Breast epithelium (tissue), 4 donors: ENCODE data around the gene OPCML. TPM values are rescaled to one million over a fixed set of nuclear protein-coding genes. Genes with fewer than 3 reads are reported as not detected.

Experiments
- DNase-seq, 2 donors: peaks; one replicate each; pipeline ENCODE4 v3.0.0-alpha.2; 2019; ENCODE audit warnings: low spot score in 2 of 2
- H3K27ac ChIP-seq, 2 donors: fragments of 200-600 bp; sonication (generic) in 1 of 2; one replicate each; pipeline ENCODE4 v1.5.1; 2016 to 2019; ENCODE audit warnings: mild to moderate bottlenecking in 1 of 2
- H3K27me3 ChIP-seq, 2 donors: fragments of 200-600 bp; sonication (generic) in 1 of 2; one replicate each; pipeline versions ENCODE4 v1.5.1 to v1.6.0; 2017 to 2019; ENCODE audit warnings: control low read depth in 1 of 2, mild to moderate bottlenecking in 1 of 2
- H3K36me3 ChIP-seq: fragments of 200-600 bp; one replicate; pipeline ENCODE4 v1.5.1; 2019
- H3K4me1 ChIP-seq, 2 donors: fragments of 200-600 bp; sonication (generic); one replicate each; pipeline ENCODE4 v1.5.1; 2016 to 2019; ENCODE audit warnings: control low read depth in 1 of 2
- H3K4me3 ChIP-seq, 3 donors: fragments of 200-600 bp; sonication (generic); 1 replicate in 2 of 3; 2 replicates in 1 of 3; pipeline ENCODE4 v1.5.1; 2016 to 2019; ENCODE audit warnings: mild to moderate bottlenecking in 3 of 3, moderate library complexity in 2 of 3
- H3K9me3 ChIP-seq, 2 donors: fragments of 200-600 bp; sonication (generic) in 1 of 2; one replicate each; pipeline ENCODE4 v1.5.1; 2016 to 2019; ENCODE audit warnings: control low read depth in 1 of 2
- POLR2A ChIP-seq: fragments of 450-650 bp; IDR thresholded peaks from one replicate; pipeline ENCODE4 v1.6.1; 2016; ENCODE audit warnings: antibody characterized with exemption, mild to moderate bottlenecking, moderate library complexity
- POLR2AphosphoS5 ChIP-seq, 3 donors: sonication (generic); formaldehyde crosslinking; IDR thresholded peaks; one replicate each; pipeline ENCODE4 v1.6.1; 2017; ENCODE audit warnings: antibody characterized with exemption in 3 of 3
- intact Hi-C: fragments of 100-400 bp; cut with DNase I; formaldehyde crosslinking; loops from one replicate; pipeline ENCODE4 v1.15.1; 2023; ENCODE audit warnings: low total_unique reads
- total RNA-seq, 3 donors: library from RNA; depleted of rRNA; stranded (reverse); fragments of >200 nt; gene quantifications; one replicate each; pipeline ENCODE4 v1.1.0, GENCODE V29; 2016
- TF ChIP-seq, protein P1 (sequence below), 3 donors: fragments of 450-650 bp; IDR thresholded peaks; one replicate each; pipeline ENCODE4 v1.5.1; 2016 to 2017; ENCODE audit warnings: antibody characterized with exemption in 3 of 3, mild to moderate bottlenecking in 3 of 3, moderate library complexity in 3 of 3

OPCML gene
- total RNA-seq, 3 donors from 2014 or later, result not detected

DNA sequence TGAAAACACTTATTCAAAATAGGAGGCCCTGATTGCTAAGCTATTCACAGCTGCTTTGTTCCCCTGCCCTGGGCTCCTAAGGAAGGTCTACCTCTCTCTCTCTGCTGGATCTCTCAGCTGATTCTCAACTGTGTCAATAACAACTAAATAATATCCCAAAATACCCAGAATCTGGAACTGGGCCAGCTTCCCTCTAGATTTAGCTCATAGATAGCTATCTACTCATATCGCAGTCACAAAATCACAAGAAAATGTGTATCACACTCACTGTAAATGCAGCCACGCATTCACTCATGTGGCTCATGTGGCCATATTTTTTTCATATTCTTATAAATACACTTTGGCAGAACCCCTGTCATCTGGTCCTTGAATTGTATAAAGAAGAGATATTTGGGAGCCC, 555.1 kb downstream of the OPCML start:
- H3K4me3 ChIP-seq, result no peak overlapping the region
- no peak for DNase-seq
- H3K9me3 ChIP-seq, result no peaks in the 10 kb centered on the region
- intact Hi-C loops, result no loop called here
- H3K27ac ChIP-seq, result no peak overlapping the region
- H3K36me3 ChIP-seq, result no peaks in the 10 kb centered on the region
- H3K4me1 ChIP-seq, result no peaks in the 10 kb centered on the region
- H3K27me3 ChIP-seq, result peaks cover 0 to 6% of the 10 kb centered on the region in 2 donors
- TF ChIP-seq POLR2A, result no peak
- TF ChIP-seq, protein P1, sequence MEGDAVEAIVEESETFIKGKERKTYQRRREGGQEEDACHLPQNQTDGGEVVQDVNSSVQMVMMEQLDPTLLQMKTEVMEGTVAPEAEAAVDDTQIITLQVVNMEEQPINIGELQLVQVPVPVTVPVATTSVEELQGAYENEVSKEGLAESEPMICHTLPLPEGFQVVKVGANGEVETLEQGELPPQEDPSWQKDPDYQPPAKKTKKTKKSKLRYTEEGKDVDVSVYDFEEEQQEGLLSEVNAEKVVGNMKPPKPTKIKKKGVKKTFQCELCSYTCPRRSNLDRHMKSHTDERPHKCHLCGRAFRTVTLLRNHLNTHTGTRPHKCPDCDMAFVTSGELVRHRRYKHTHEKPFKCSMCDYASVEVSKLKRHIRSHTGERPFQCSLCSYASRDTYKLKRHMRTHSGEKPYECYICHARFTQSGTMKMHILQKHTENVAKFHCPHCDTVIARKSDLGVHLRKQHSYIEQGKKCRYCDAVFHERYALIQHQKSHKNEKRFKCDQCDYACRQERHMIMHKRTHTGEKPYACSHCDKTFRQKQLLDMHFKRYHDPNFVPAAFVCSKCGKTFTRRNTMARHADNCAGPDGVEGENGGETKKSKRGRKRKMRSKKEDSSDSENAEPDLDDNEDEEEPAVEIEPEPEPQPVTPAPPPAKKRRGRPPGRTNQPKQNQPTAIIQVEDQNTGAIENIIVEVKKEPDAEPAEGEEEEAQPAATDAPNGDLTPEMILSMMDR (IDR thresholded peaks at IDR 0.05), result no peak
- no peak for TF ChIP-seq POLR2AphosphoS5 (IDR thresholded peaks at IDR 0.05)

DNA sequence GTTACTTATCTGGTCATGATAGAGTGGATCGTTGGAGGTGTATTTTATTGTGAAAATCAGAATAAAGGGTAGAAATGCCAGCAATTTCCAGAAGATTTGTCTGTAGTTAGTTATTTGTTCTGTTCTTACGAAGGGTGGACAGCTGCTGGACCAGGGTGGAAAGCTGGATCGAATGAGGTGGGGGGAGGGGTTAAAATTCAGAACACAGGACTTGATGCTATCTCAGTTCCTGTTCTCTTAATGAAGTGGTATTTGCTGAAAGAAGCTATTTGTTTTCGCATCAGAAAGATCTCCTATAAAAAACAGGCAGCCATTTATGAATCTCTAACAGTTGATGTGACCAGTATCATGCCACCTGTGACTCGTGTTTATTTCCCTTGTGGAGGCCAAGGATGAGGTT, 556.2 kb downstream of the OPCML start:
- Histone ChIP-seq H3K4me3 (no peak overlapping the region), H3K27ac (no peak overlapping the region), H3K36me3 (no peaks in the 10 kb centered on the region), H3K9me3 (no peaks in the 10 kb centered on the region), H3K4me1 (no peaks in the 10 kb centered on the region), H3K27me3 (peaks cover 0 to 6% of the 10 kb centered on the region in 2 donors)
- TF ChIP-seq POLR2AphosphoS5 (IDR thresholded peaks at IDR 0.05), result no peak
- TF ChIP-seq, protein P1 (IDR thresholded peaks at IDR 0.05), result no peak
- no peak for DNase-seq
- intact Hi-C loops, result no loop called here

DNA sequence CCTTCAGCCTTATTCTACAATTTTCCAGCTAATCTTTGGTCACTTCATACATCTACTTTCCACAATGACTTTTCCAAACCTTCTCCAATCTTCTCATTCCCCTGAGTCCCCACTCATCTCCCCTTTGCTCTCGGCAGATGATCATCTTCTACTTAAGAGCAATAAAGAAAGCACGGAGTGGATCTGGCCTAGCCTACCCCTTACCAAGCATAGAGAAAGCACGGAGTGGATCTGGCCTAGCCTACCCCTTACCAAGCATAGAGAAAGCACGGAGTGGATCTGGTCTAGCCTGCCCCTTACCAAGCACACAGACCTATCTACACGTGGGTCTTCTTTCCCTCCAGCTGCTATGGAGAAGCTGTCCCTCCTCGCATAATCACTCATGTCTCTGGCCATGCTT, 558.6 kb downstream of the OPCML start:
- H3K27ac ChIP-seq, result no peak overlapping the region
- intact Hi-C loops, result no loop called here
- no peak for DNase-seq
- H3K9me3 ChIP-seq, result no peaks in the 10 kb centered on the region
- H3K4me1 ChIP-seq, result no peaks in the 10 kb centered on the region
- H3K27me3 ChIP-seq, result no peaks in the 10 kb centered on the region
- no peaks in the 10 kb centered on the region for H3K36me3 ChIP-seq
- TF ChIP-seq POLR2A (no peak), POLR2AphosphoS5 (IDR thresholded peaks at IDR 0.05) (no peak)
- TF ChIP-seq, protein P1 (IDR thresholded peaks at IDR 0.05), result no peak
- H3K4me3 ChIP-seq, result no peak overlapping the region

DNA sequence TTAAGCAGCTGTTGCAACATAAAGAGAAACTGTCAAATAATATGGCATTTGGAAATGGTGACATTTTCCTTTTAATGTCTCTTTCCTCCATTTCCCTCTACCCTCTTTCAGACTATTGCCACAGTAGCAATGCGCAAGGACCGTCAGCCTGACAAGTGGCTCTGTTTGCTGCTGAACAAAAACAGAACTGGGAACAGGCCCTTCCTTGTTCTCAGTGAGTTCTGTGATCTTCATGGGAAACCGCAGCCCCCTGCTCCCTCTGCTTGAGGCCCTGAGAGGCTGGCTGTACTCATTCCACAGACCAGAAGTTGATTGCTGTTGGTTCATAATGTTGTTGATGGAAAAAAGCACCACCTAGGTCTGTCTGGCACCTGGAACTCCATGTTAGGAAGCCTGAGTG, 559.7 kb downstream of the OPCML start:
- no peak overlapping the region for H3K27ac ChIP-seq
- intact Hi-C loops, result no loop called here
- no peak for TF ChIP-seq POLR2AphosphoS5 (IDR thresholded peaks at IDR 0.05)
- no peak for TF ChIP-seq POLR2A
- TF ChIP-seq, protein P1 (IDR thresholded peaks at IDR 0.05), result no peak
- H3K9me3 ChIP-seq, result no peaks in the 10 kb centered on the region
- H3K4me3 ChIP-seq, result no peak overlapping the region
- H3K36me3 ChIP-seq, result no peaks in the 10 kb centered on the region
- no peaks in the 10 kb centered on the region for H3K27me3 ChIP-seq
- DNase-seq, result no peak
- H3K4me1 ChIP-seq, result no peaks in the 10 kb centered on the region

DNA sequence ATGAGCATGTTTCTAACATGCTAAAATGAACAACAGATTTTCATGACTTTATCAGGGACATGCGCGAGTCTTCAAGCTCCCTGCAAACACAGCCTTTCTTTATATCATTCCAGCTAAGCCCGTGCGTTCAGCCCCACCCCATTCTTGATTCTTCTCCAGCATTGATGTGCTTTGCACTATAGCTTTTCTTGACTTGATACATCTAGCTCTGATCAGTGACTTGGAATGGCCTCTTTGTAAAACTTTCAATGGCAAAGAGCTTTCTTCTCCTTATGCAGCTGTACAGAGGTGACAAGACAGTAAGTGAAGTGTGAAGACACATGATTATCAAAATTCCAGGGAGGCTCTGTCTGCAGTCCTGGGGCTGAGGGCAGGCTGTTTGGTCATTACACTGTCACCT, 561.0 kb downstream of the OPCML start:
- no peak overlapping the region for H3K27ac ChIP-seq
- H3K4me3 ChIP-seq, result no peak overlapping the region
- DNase-seq, result no peak
- TF ChIP-seq POLR2AphosphoS5 (IDR thresholded peaks at IDR 0.05) (no peak), POLR2A (no peak)
- TF ChIP-seq, protein P1 (IDR thresholded peaks at IDR 0.05), result no peak
- no peaks in the 10 kb centered on the region for H3K9me3 ChIP-seq
- H3K4me1 ChIP-seq, result no peaks in the 10 kb centered on the region
- H3K36me3 ChIP-seq, result no peaks in the 10 kb centered on the region
- intact Hi-C loops, result no loop called here
- no peaks in the 10 kb centered on the region for H3K27me3 ChIP-seq
